ENCODE measurements around the gene KRTAP5-6. TPM values are rescaled to one million over a fixed set of nuclear protein-coding genes. Genes with fewer than 3 reads are reported as not detected.
A peak's percentile ranks its signal among the peaks of the same experiment; 100 is the strongest.

Gene KRTAP5-6
- total RNA-seq, 1 donor from 2014 or later: not detected

GRCh38 chr11:1653541-1654387 is 43.2 kb upstream of the KRTAP5-6 start:
- TF ChIP-seq, protein P1, sequence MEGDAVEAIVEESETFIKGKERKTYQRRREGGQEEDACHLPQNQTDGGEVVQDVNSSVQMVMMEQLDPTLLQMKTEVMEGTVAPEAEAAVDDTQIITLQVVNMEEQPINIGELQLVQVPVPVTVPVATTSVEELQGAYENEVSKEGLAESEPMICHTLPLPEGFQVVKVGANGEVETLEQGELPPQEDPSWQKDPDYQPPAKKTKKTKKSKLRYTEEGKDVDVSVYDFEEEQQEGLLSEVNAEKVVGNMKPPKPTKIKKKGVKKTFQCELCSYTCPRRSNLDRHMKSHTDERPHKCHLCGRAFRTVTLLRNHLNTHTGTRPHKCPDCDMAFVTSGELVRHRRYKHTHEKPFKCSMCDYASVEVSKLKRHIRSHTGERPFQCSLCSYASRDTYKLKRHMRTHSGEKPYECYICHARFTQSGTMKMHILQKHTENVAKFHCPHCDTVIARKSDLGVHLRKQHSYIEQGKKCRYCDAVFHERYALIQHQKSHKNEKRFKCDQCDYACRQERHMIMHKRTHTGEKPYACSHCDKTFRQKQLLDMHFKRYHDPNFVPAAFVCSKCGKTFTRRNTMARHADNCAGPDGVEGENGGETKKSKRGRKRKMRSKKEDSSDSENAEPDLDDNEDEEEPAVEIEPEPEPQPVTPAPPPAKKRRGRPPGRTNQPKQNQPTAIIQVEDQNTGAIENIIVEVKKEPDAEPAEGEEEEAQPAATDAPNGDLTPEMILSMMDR (IDR thresholded peaks at IDR 0.05; ENCODE audit: unreplicated experiment): no peak
- Mint-ChIP-seq H3K27me3 (ENCODE audit: low read depth) (peaks cover 11% of the 10 kb centered on the region), H3K4me1 (peaks cover 17% of the 10 kb centered on the region)

GRCh38 chr11:1654388-1655167 is 42.4 kb upstream of the KRTAP5-6 start:
- no peaks in the 10 kb centered on the region for H3K36me3 Mint-ChIP-seq
- H3K27ac Mint-ChIP-seq: peak overlapping the region; percentile 80
- H3K4me1 Mint-ChIP-seq: peaks cover 17% of the 10 kb centered on the region
- peaks cover 12% of the 10 kb centered on the region for H3K27me3 Mint-ChIP-seq (ENCODE audit: low read depth)
- no peak for DNase-seq (ENCODE audit: low spot score in 2 of 2, unreplicated experiment in 2 of 2)
- no peak overlapping the region for H3K4me3 Mint-ChIP-seq
- H3K9me3 Mint-ChIP-seq: no peaks in the 10 kb centered on the region
- TF ChIP-seq, protein P1 (IDR thresholded peaks at IDR 0.05; ENCODE audit: unreplicated experiment): no peak

More at GRCh38 chr11:1653541-1654387, 43.2 kb upstream of the KRTAP5-6 start:
- H3K27ac Mint-ChIP-seq: peak overlapping the region; percentile 45
- H3K36me3 Mint-ChIP-seq: no peaks in the 10 kb centered on the region
- no peak for DNase-seq (ENCODE audit: low spot score in 2 of 2, unreplicated experiment in 2 of 2)
- no peak overlapping the region for H3K4me3 Mint-ChIP-seq
- no peaks in the 10 kb centered on the region for H3K9me3 Mint-ChIP-seq

- no peak for DNase-seq (ENCODE audit: low spot score in 2 of 2, unreplicated experiment in 2 of 2)
- Mint-ChIP-seq H3K9me3 (no peaks in the 10 kb centered on the region), H3K27me3 (ENCODE audit: low read depth) (peaks cover 20% of the 10 kb centered on the region), H3K36me3 (no peaks in the 10 kb centered on the region), H3K4me3 (no peak overlapping the region), H3K4me1 (peaks cover 17% of the 10 kb centered on the region), H3K27ac (peak overlapping the region; percentile 80)
- TF ChIP-seq, protein P1 (IDR thresholded peaks at IDR 0.05; ENCODE audit: unreplicated experiment): no peak
These were observed 41.6 kb upstream of the KRTAP5-6 start for GRCh38 chr11:1655168-1656060.

DNA sequence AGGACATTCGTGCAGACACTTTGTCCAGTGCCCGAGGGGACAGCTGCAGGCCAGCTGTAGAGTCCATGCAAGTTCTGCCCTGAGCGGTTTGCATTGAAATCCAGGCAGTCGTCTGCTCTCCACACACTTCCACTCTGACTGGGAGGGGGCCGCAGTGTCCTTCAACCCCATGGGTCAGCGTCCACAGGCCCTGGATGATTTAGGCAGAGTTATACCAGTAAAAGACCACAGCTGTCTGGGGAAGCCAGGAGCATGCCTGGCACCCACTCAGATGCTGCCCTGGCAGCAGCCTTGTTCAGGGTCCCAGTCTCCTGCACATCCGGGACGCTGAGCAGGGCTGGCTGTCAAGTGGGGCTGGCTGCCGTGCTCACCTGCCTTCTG is 40.9 kb upstream of the KRTAP5-6 start:
- TF ChIP-seq, protein P1 (IDR thresholded peaks at IDR 0.05; ENCODE audit: unreplicated experiment): no peak
- H3K27ac Mint-ChIP-seq: no peak overlapping the region
- no peaks in the 10 kb centered on the region for H3K36me3 Mint-ChIP-seq
- no peak for DNase-seq (ENCODE audit: low spot score in 2 of 2, unreplicated experiment in 2 of 2)
- peaks cover 17% of the 10 kb centered on the region for H3K4me1 Mint-ChIP-seq
- H3K9me3 Mint-ChIP-seq: no peaks in the 10 kb centered on the region
- peaks cover 21% of the 10 kb centered on the region for H3K27me3 Mint-ChIP-seq (ENCODE audit: low read depth)
- H3K4me3 Mint-ChIP-seq: no peak overlapping the region

DNA sequence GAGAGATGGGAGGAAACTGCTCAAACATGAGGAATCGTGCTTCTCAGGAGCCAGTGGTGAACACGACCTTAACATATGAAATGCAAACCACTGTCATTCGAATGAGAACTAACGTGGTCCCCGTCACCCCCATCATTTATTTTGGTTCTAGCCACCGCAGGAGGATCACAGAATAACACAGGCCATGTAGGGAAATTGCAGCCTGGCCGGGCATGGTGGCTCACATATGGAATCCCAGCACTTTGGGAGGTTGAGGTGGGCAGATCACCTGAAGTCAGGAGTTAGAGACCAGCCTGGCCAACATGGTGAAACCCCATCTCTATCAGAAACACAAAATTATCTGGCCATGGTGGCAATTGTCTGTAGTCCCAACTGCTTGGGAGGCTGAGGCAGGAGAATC is 40.3 kb upstream of the KRTAP5-6 start:
- no peak for DNase-seq (ENCODE audit: low spot score in 2 of 2, unreplicated experiment in 2 of 2)
- Mint-ChIP-seq H3K27me3 (ENCODE audit: low read depth) (peaks cover 20% of the 10 kb centered on the region), H3K4me3 (no peak overlapping the region), H3K36me3 (no peaks in the 10 kb centered on the region), H3K27ac (no peak overlapping the region), H3K4me1 (peaks cover 15% of the 10 kb centered on the region), H3K9me3 (no peaks in the 10 kb centered on the region)
- TF ChIP-seq, protein P1 (IDR thresholded peaks at IDR 0.05; ENCODE audit: unreplicated experiment): no peak

Data from mesothelial cell of epicardium (in vitro differentiated cells).